OCI-LY1 (cell line): ENCODE measurements around the gene FILIP1L.

ENCODE experiments used
- CTCF ChIP-seq: fragments of 200-600 bp; sonication (generic), shearing (Covaris generic); IDR thresholded peaks from 2 replicates; pipeline ENCODE4 v1.5.1; 2017; ENCODE audit warnings: mild to moderate bottlenecking, antibody characterized with exemption, low read length, moderate library complexity, mixed read lengths
- EZH2 ChIP-seq: fragments of 200-600 bp; sonication (generic), shearing (Covaris generic); IDR thresholded peaks from 2 replicates; pipeline ENCODE4 v1.8.0; 2017; ENCODE audit warnings: borderline replicate concordance, mixed run types, mild to moderate bottlenecking, antibody characterized with exemption, low read length, moderate library complexity, mixed read lengths

GRCh38 chr3:99848433-99848832 is 265.9 kb downstream of the FILIP1L start:
- no peak for TF ChIP-seq CTCF
- no peak for TF ChIP-seq EZH2
